ENCODE data around the gene SRBD1. TPM values are rescaled to one million over a fixed set of nuclear protein-coding genes. Genes with fewer than 3 reads are reported as not detected.

SRBD1 gene
- total and polyA plus RNA-seq, 8 donors = 4.4 to 45.7 (median 25.5) TPM

- H3K27me3 ChIP-seq = no peaks in the 10 kb centered on the region
- peaks cover 0 to 22% (median 13%) of the 10 kb centered on the region in 4 donors for H3K4me1 ChIP-seq
- intact Hi-C loops (cut with DNase I; ENCODE audit: low total_unique reads) = no loop called here
- no peak overlapping the region for H3K4me3 ChIP-seq
- no peaks in the 10 kb centered on the region for H3K9me3 ChIP-seq
- peak overlapping the region in 1 of 5 donors; percentile 27 for H3K27ac ChIP-seq
- peaks cover 10 to 57% (median 44%) of the 10 kb centered on the region in 4 donors for H3K36me3 ChIP-seq
- TF ChIP-seq CTCF (IDR thresholded peaks at IDR 0.05) = no peak
- TF ChIP-seq EP300 (IDR thresholded peaks at IDR 0.05) = no peak
- TF ChIP-seq POLR2A (IDR thresholded peaks at IDR 0.05) = no peak
- no peak for TF ChIP-seq POLR2AphosphoS5 (IDR thresholded peaks at IDR 0.05)
- peak; percentile 9 to 52 for DNase-seq
- 43 to 65% (median 51%) methylated on average over 4 of the region's 4 CpGs for WGBS, 5 donors
These were observed 15.2 kb downstream of the SRBD1 start for GRCh38 chr2:45595721-45596435.

GRCh38 chr2:45591073-45591472 is 20.0 kb downstream of the SRBD1 start:
- no peaks in the 10 kb centered on the region for H3K9me3 ChIP-seq
- peaks cover 0 to 14% (median 4%) of the 10 kb centered on the region in 4 donors for H3K36me3 ChIP-seq
- no peak for DNase-seq
- 88 to 100% (median 97%) methylated on average over 1 of the region's 1 CpG for WGBS, 5 donors
- intact Hi-C loops (cut with DNase I; ENCODE audit: low total_unique reads) = no loop called here
- H3K27me3 ChIP-seq = no peaks in the 10 kb centered on the region
- TF ChIP-seq CTCF (IDR thresholded peaks at IDR 0.05) (no peak), EP300 (IDR thresholded peaks at IDR 0.05) (no peak), POLR2AphosphoS5 (IDR thresholded peaks at IDR 0.05) (no peak), POLR2A (IDR thresholded peaks at IDR 0.05) (no peak)
- no peak overlapping the region for H3K4me3 ChIP-seq
- H3K4me1 ChIP-seq = peaks cover 0 to 21% (median 9%) of the 10 kb centered on the region in 4 donors
- H3K27ac ChIP-seq = no peak overlapping the region

- no peak for TF ChIP-seq POLR2A (IDR thresholded peaks at IDR 0.05)
- TF ChIP-seq CTCF (IDR thresholded peaks at IDR 0.05) = no peak
- no peak for TF ChIP-seq POLR2AphosphoS5 (IDR thresholded peaks at IDR 0.05)
- TF ChIP-seq EP300 (IDR thresholded peaks at IDR 0.05) = no peak
- Histone ChIP-seq H3K9me3 (no peaks in the 10 kb centered on the region), H3K4me1 (peaks cover 0 to 16% (median 7%) of the 10 kb centered on the region in 4 donors), H3K27me3 (no peaks in the 10 kb centered on the region), H3K27ac (no peak overlapping the region), H3K36me3 (peaks cover 0 to 14% (median 4%) of the 10 kb centered on the region in 4 donors), H3K4me3 (no peak overlapping the region)
- intact Hi-C loops (cut with DNase I; ENCODE audit: low total_unique reads) = no loop called here
- no peak for DNase-seq
- 84 to 94% (median 92%) methylated on average over 1 of the region's 1 CpG for WGBS, 5 donors
These were observed 22.8 kb downstream of the SRBD1 start for GRCh38 chr2:45588158-45588829.

- TF ChIP-seq POLR2A (IDR thresholded peaks at IDR 0.05) (no peak), POLR2AphosphoS5 (IDR thresholded peaks at IDR 0.05) (no peak), EP300 (IDR thresholded peaks at IDR 0.05) (no peak), CTCF (IDR thresholded peaks at IDR 0.05) (no peak)
- Histone ChIP-seq H3K4me1 (peaks cover 0 to 16% (median 7%) of the 10 kb centered on the region in 4 donors), H3K27ac (no peak overlapping the region), H3K9me3 (no peaks in the 10 kb centered on the region), H3K27me3 (no peaks in the 10 kb centered on the region), H3K36me3 (peaks cover 0 to 6% (median 0%) of the 10 kb centered on the region in 4 donors), H3K4me3 (no peak overlapping the region)
- WGBS, 5 donors = 97 to 99% (median 97%) methylated on average over 5 of the region's 5 CpGs
- DNase-seq = no peak
- intact Hi-C loops (cut with DNase I; ENCODE audit: low total_unique reads) = no loop called here
These were observed 24.5 kb downstream of the SRBD1 start for GRCh38 chr2:45586600-45586999.

Data from stomach (tissue), 9 donors.